Measurements from ENCODE around the gene DNALI1.

Gene DNALI1

DNA sequence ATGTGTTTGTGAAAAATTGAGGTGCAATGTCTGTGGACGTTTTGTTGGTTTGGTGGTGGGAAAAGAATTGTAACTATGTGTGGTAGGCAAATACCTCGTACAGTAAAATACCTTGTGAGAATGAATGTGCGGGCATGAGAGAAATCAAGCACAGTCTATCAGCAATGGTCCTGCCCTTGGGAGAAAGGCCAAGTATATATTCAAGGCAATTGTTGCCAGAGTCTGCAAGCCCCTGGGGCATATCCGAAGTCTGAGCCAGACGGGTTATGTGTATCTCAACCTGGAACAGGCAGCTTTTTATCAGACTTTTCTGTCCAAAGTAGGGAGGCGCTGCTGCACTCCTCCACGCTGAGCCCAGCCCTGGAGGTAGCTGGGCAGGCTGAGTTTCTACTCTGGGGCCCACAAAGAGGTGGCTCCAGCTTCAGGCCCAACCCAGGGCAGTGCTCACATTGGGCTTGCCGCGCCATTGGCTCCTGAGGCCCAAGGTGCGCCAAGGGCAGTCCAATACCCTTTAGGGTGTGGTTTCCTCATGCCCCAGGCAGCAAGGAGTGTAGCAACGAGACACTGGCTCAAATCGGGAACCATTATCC, 48.4 kb downstream of the DNALI1 start:
- no peak for DNase-seq

DNA sequence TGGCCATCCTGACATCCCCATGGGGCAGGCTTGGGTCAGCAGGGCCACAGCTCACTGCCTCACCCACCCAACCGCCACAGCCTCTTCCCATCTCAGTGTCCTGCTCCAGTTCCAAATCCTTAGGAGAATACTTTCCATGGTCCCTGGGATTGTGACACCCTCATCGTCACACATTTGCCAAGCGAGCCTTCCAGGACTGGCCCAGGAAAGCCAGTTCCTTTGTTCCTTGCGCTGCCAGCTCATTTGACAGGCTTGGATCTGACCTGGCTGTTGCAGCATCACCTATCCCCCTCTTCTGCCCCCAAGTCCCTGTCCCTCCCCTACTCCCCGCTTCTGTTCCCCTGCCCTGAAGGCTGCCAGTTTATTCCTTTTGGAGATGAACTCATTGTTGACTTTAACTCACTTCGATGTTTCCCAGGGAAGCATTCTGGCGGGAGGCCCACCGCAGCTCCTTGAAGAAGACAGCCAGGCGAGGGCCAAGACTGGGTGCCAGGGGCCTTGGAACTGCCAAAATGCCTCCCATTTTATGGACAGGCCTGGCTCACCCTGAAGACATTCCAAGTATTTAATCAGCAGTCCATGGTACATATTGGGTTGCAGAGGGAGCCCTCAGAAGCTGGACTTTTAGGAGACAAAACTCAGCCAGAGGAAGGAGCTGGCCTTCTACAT, 49.2 kb downstream of the DNALI1 start:
- DNase-seq = no peak

- no peak for DNase-seq
Observed at GRCh38 chr1:37606481-37607263, 49.9 kb downstream of the DNALI1 start.

DNA sequence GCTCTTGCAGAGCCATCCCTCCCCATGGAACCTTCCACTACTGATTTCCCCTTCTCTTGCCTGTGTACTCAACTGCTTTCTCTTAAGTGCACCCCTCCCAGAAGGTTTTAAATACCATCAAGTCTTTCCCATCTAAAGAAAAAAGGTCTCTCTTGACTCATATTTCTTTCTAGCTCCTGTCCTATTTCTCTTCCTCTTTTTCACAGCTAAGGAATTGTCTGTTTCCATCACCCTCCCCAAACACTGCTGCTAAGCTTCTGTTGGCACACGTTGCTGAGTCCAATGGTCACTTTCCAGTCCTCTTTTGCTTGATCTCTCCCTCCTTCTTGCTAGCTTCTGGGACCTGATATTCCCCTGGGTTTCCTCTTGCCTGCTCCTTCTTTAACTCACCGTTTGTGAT, 52.3 kb downstream of the DNALI1 start:
- DNase-seq = no peak

DNA sequence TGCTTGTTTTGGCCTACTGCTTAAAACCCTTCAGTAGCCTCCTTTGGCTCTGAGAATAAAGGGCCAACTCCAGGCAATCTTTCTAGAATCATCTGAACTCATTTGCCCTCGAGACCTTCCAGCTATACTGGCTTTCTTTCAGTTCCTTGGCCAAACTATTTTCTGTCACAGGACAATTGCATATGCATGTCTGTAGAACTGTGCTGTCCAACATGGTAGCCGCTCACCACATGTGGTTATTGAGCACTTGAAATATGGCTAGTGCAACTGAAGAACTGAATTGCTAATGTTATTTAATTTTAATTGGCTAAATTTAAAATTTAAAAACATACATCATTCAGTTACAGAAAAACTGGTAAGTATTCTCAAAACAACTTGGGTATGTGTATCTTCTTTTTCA, 53.3 kb downstream of the DNALI1 start:
- DNase-seq = no peak

DNA sequence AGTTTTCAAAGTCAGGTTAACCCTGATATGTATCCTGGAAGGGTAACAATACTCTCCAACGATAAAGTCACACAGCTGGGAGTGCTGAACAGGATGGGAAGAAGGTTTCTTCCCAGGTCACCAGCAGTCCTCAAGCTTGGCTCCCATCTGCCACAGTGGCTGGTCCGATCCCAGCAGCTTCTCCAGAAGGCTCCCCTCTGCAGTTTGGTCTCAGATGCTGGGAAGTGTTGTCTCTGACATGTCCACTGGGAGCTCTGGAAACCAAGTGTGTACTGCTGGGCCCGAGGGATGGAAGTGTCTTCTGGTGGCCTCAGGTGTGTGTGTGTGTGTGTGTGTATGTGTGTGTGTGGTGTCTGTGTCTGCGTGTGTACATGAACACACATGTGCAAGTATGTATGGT, 55.4 kb downstream of the DNALI1 start:
- no peak for DNase-seq

GRCh38 chr1:37614105-37614504, 57.4 kb downstream of the DNALI1 start:
- DNase-seq = no peak

GRCh38 chr1:37616330-37616729, 59.6 kb downstream of the DNALI1 start:
- DNase-seq = no peak

Measured in CD4-positive, alpha-beta T cell treated with Interleukin-4 for 1 hour (primary cell).